Vagina (tissue), 2 donors: Measurements from ENCODE around the gene B9D1.

ENCODE experiments used
- POLR2A ChIP-seq, 2 donors: fragments of 450-650 bp; IDR thresholded peaks; one replicate each; pipeline ENCODE4 v1.6.1; 2017; ENCODE audit warnings: antibody characterized with exemption in 2 of 2, mild to moderate bottlenecking in 2 of 2, moderate library complexity in 2 of 2
- POLR2AphosphoS5 ChIP-seq, 2 donors: sonication (generic); formaldehyde crosslinking; IDR thresholded peaks; one replicate each; pipeline ENCODE4 v1.9.0; 2017; ENCODE audit warnings: antibody characterized with exemption in 2 of 2, mild to moderate bottlenecking in 2 of 2, low read depth in 1 of 2; ENCODE audit not compliant: insufficient read depth in 1 of 2
- TF ChIP-seq, protein P1 (sequence below), 3 experiments: fragments of 450-650 bp in 2 of 3; fragments of 200-600 bp in 1 of 3; sonication (generic) in 1 of 3; IDR thresholded peaks; one replicate each; pipeline ENCODE4 v1.5.1; 2017 to 2019; ENCODE audit warnings: antibody characterized with exemption in 3 of 3, mild to moderate bottlenecking in 2 of 3, moderate library complexity in 2 of 3

DNA sequence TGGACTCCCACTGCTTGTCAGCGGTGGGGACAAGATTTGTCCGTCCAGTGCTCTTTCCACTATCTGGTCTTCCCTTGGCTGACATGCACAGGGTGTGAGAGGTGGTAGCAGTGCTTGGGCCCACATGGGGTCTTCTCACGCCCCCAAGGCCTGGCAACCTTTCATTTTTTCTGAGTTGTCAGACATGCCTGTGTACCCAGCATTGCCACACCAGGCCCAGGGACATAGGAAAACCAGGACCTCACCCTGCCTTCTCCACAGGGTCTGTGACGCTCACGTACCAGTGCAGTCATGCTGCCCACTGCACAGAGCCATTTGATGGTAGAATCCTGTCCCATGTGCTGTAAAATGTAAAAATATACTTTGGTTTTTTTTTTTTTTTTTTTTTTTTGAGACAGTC lies 57.8 kb downstream of the B9D1 start:
- TF ChIP-seq POLR2AphosphoS5 (IDR thresholded peaks at IDR 0.05; ENCODE audit: insufficient read depth in 1 of 2, low read depth in 1 of 2) (no peak), POLR2A (IDR thresholded peaks at IDR 0.05) (no peak)
- TF ChIP-seq, protein P1, sequence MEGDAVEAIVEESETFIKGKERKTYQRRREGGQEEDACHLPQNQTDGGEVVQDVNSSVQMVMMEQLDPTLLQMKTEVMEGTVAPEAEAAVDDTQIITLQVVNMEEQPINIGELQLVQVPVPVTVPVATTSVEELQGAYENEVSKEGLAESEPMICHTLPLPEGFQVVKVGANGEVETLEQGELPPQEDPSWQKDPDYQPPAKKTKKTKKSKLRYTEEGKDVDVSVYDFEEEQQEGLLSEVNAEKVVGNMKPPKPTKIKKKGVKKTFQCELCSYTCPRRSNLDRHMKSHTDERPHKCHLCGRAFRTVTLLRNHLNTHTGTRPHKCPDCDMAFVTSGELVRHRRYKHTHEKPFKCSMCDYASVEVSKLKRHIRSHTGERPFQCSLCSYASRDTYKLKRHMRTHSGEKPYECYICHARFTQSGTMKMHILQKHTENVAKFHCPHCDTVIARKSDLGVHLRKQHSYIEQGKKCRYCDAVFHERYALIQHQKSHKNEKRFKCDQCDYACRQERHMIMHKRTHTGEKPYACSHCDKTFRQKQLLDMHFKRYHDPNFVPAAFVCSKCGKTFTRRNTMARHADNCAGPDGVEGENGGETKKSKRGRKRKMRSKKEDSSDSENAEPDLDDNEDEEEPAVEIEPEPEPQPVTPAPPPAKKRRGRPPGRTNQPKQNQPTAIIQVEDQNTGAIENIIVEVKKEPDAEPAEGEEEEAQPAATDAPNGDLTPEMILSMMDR (IDR thresholded peaks at IDR 0.05): no peak
